GM12878 (cell line): ENCODE measurements around the gene NCF4. TPM values are rescaled to one million over a fixed set of nuclear protein-coding genes. Genes with fewer than 3 reads are reported as not detected.

Experiments used
- BHLHE40 ChIP-seq, 2 experiments: fragments of 450-650 bp in 1 of 2; IDR thresholded peaks; 2 replicates each; pipeline ENCODE4 v1.6.1; 2011 to 2017; ENCODE audit warnings: low read depth in 2 of 2, borderline replicate concordance in 1 of 2, improper control_type of control experiment in 1 of 2, low read length in 1 of 2, mild to moderate bottlenecking in 1 of 2
- CBFB ChIP-seq: IDR thresholded peaks from 2 replicates; pipeline ENCODE4 v1.6.1; 2016; ENCODE audit warnings: antibody characterized with exemption, low read depth
- DPF2 ChIP-seq: fragments of 450-650 bp; IDR thresholded peaks from 2 replicates; pipeline ENCODE4 v1.6.1; 2017; ENCODE audit warnings: mild to moderate bottlenecking
- E2F4 ChIP-seq: IDR thresholded peaks from 2 replicates; pipeline ENCODE4 v1.6.1; 2012; ENCODE audit warnings: low read depth, low read length, improper control_type of control experiment
- EED ChIP-seq: sonication (generic); IDR thresholded peaks from 2 replicates; pipeline ENCODE4 v1.6.1; 2016; ENCODE audit warnings: antibody characterized with exemption, low read depth
- ETV6 ChIP-seq, 2 experiments: fragments of 450-650 bp in 1 of 2; IDR thresholded peaks in 1 of 2; conservative IDR thresholded peaks in 1 of 2; 2 replicates each; pipeline ENCODE4 v1.6.1; 2014; ENCODE audit warnings: antibody characterized with exemption in 1 of 2, borderline replicate concordance in 1 of 2, low read depth in 1 of 2, mild to moderate bottlenecking in 1 of 2, moderate library complexity in 1 of 2
- IKZF2 ChIP-seq, 2 experiments: fragments of 450-650 bp; IDR thresholded peaks; 2 replicates each; pipeline ENCODE4 v1.6.1; 2017; ENCODE audit warnings: mild to moderate bottlenecking in 2 of 2, moderate library complexity in 2 of 2
- MAX ChIP-seq: IDR thresholded peaks from 2 replicates; pipeline ENCODE4 v1.6.1; 2012; ENCODE audit warnings: low read depth, low read length, improper control_type of control experiment
- MEF2A ChIP-seq: IDR thresholded peaks from 2 replicates; pipeline ENCODE4 v1.6.1; 2011; ENCODE audit warnings: low read depth, mild to moderate bottlenecking, low read length, moderate library complexity; ENCODE audit not compliant: insufficient read depth
- MXI1 ChIP-seq: fragments of 150-350 bp; IDR thresholded peaks from 2 replicates; pipeline ENCODE4 v1.6.1; 2011; ENCODE audit warnings: low read depth, mild to moderate bottlenecking, inconsistent platforms, low read length, improper control_type of control experiment
- NBN ChIP-seq: fragments of 450-650 bp; IDR thresholded peaks from 2 replicates; pipeline ENCODE4 v1.6.1; 2016
- NFYB ChIP-seq: IDR thresholded peaks from 2 replicates; pipeline ENCODE4 v1.6.1; 2011; ENCODE audit warnings: low read depth, mild to moderate bottlenecking, low read length, improper control_type of control experiment, moderate library complexity; ENCODE audit not compliant: insufficient read depth
- PAX5 ChIP-seq: IDR thresholded peaks from 2 replicates; pipeline ENCODE4 v1.6.1; 2011; ENCODE audit warnings: low read depth, low read length, borderline replicate concordance
- POLR2AphosphoS5 ChIP-seq: IDR thresholded peaks from 2 replicates; pipeline ENCODE4 v1.6.1; 2011; ENCODE audit warnings: mild to moderate bottlenecking, low read length, inconsistent platforms
- RBBP5 ChIP-seq: fragments of 200-600 bp; sonication (generic); conservative IDR thresholded peaks from 2 replicates; pipeline ENCODE4 v1.6.1; 2016
- RCOR1 ChIP-seq: conservative IDR thresholded peaks from 2 replicates; pipeline ENCODE4 v1.6.1; 2012; ENCODE audit warnings: low read depth, low read length, improper control_type of control experiment
- SMARCA5 ChIP-seq: fragments of 450-650 bp; IDR thresholded peaks from 2 replicates; pipeline ENCODE4 v1.6.1; 2017; ENCODE audit warnings: mild to moderate bottlenecking
- SPI1 ChIP-seq: IDR thresholded peaks from 2 replicates; pipeline ENCODE4 v1.6.1; 2011; ENCODE audit warnings: low read depth, mild to moderate bottlenecking, low read length, moderate library complexity, borderline replicate concordance; ENCODE audit not compliant: insufficient read depth
- TAF1 ChIP-seq: IDR thresholded peaks from 2 replicates; pipeline ENCODE4 v1.6.1; 2011; ENCODE audit warnings: mild to moderate bottlenecking, low read depth, low read length, borderline replicate concordance
- ZNF384 ChIP-seq: IDR thresholded peaks from 2 replicates; pipeline ENCODE4 v1.6.1; 2012; ENCODE audit warnings: low read depth, mild to moderate bottlenecking, low read length, improper control_type of control experiment, borderline replicate concordance
- ZNF622 ChIP-seq: fragments of 450-650 bp; IDR thresholded peaks from 2 replicates; pipeline ENCODE4 v1.6.1; 2017; ENCODE audit warnings: mild to moderate bottlenecking, inconsistent platforms
- ZSCAN29 ChIP-seq: fragments of 450-650 bp; IDR thresholded peaks from 2 replicates; pipeline ENCODE4 v1.6.1; 2017; ENCODE audit warnings: mild to moderate bottlenecking, moderate library complexity
- polyA plus RNA-seq, 11 experiments: library from polyadenylated mRNA; depleted of rRNA in 4 of 11; unstranded in 6 of 11; stranded (reverse) in 5 of 11; fragments of >200 nt; fragmentation: Nextera tagmentation in 4 of 11; fragmentation: Illumina TruSeq in 1 of 11; extraction: Ambion mirVana in 4 of 11; extraction: Trizol in 1 of 11; gene quantifications; 1 replicate in 1 of 11; 2 replicates in 10 of 11; pipeline versions ENCODE4 v1.2.1 to v1.2.3, GENCODE V29; 2011 to 2016; ENCODE audit warnings: inconsistent platforms in 2 of 11, missing spikeins in 2 of 11, low read depth in 1 of 11
- total RNA-seq, 4 experiments: library from RNA; depleted of rRNA in 3 of 4; stranded (reverse); fragments of >200 nt in 3 of 4; fragmentation: Illumina TruSeq in 1 of 4; extraction: Trizol in 1 of 4; gene quantifications; 2 replicates each; pipeline versions ENCODE4 v1.2.1 to v1.2.3, GENCODE V29; 2013 to 2021
- TF ChIP-seq, protein P1 (sequence below): fragments of 450-650 bp; IDR thresholded peaks from 2 replicates; pipeline ENCODE4 v1.6.1; 2017; ENCODE audit warnings: mild to moderate bottlenecking
- TF ChIP-seq, protein P2 (sequence below): fragments of 450-650 bp; formaldehyde crosslinking; IDR thresholded peaks from 2 replicates; pipeline ENCODE4 v1.5.0; 2022; ENCODE audit warnings: mild to moderate bottlenecking, missing genetic modification characterization

Gene NCF4
- total and polyA plus RNA-seq, 10 of the 15 experiments (the other 5 are each of a cell fraction or from before 2014, with no cell fraction given), result 22.9 to 136 (median 72.5) TPM

GRCh38 chr22:36901411-36902142 is 40.8 kb downstream of the NCF4 start (continued):
- TF ChIP-seq, protein P1, sequence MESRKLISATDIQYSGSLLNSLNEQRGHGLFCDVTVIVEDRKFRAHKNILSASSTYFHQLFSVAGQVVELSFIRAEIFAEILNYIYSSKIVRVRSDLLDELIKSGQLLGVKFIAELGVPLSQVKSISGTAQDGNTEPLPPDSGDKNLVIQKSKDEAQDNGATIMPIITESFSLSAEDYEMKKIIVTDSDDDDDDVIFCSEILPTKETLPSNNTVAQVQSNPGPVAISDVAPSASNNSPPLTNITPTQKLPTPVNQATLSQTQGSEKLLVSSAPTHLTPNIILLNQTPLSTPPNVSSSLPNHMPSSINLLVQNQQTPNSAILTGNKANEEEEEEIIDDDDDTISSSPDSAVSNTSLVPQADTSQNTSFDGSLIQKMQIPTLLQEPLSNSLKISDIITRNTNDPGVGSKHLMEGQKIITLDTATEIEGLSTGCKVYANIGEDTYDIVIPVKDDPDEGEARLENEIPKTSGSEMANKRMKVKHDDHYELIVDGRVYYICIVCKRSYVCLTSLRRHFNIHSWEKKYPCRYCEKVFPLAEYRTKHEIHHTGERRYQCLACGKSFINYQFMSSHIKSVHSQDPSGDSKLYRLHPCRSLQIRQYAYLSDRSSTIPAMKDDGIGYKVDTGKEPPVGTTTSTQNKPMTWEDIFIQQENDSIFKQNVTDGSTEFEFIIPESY, result no peak
- TF ChIP-seq SMARCA5, result peak; percentile 9; the same call in 1 of the 2 replicates
- peak; percentile 84 for TF ChIP-seq DPF2
- TF ChIP-seq ZSCAN29, result 0 out of 2 replicates have a peak, but pooled peaks have one; percentile 10
- no peak for TF ChIP-seq MEF2A
- TF ChIP-seq ETV6 (conservative IDR thresholded peaks at IDR 0.05 in 1 of 2, IDR thresholded peaks at IDR 0.05 in 1 of 2; ENCODE audit: borderline replicate concordance in 1 of 2, low read depth in 1 of 2), result 0 out of 4 replicates have a peak, but pooled peaks of 1 of the 2 experiments have one; percentile 64
- TF ChIP-seq EED, result peak; percentile 58; the same call in 1 of the 2 replicates
- 0 out of 2 replicates have a peak, but pooled peaks have one; percentile 12 for TF ChIP-seq TAF1
- TF ChIP-seq PAX5, result peak; percentile 62
- peak; percentile 97 for TF ChIP-seq NBN
- peak; percentile 81 for TF ChIP-seq CBFB
- peak; percentile 78 for TF ChIP-seq NFYB
- TF ChIP-seq SPI1, result 0 out of 2 replicates have a peak, but pooled peaks have one; percentile 20
- TF ChIP-seq E2F4, result no peak
- peak; percentile 57 for TF ChIP-seq MXI1
- TF ChIP-seq MAX, result peak; percentile 33; the same call in 1 of the 2 replicates
- TF ChIP-seq, protein P2, sequence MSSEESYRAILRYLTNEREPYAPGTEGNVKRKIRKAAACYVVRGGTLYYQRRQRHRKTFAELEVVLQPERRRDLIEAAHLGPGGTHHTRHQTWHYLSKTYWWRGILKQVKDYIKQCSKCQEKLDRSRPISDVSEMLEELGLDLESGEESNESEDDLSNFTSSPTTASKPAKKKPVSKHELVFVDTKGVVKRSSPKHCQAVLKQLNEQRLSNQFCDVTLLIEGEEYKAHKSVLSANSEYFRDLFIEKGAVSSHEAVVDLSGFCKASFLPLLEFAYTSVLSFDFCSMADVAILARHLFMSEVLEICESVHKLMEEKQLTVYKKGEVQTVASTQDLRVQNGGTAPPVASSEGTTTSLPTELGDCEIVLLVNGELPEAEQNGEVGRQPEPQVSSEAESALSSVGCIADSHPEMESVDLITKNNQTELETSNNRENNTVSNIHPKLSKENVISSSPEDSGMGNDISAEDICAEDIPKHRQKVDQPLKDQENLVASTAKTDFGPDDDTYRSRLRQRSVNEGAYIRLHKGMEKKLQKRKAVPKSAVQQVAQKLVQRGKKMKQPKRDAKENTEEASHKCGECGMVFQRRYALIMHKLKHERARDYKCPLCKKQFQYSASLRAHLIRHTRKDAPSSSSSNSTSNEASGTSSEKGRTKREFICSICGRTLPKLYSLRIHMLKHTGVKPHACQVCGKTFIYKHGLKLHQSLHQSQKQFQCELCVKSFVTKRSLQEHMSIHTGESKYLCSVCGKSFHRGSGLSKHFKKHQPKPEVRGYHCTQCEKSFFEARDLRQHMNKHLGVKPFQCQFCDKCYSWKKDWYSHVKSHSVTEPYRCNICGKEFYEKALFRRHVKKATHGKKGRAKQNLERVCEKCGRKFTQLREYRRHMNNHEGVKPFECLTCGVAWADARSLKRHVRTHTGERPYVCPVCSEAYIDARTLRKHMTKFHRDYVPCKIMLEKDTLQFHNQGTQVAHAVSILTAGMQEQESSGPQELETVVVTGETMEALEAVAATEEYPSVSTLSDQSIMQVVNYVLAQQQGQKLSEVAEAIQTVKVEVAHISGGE, result no peak
- TF ChIP-seq POLR2AphosphoS5, result peak; percentile 69
- no peak for TF ChIP-seq ZNF622
- peak; percentile 85 to 93 for TF ChIP-seq IKZF2 (IDR thresholded peaks at IDR 0.05)
- TF ChIP-seq RBBP5, result no peak
- peak; percentile 59 to 65; a peak in 3 of 4 replicates for TF ChIP-seq BHLHE40 (IDR thresholded peaks at IDR 0.05; ENCODE audit: borderline replicate concordance in 1 of 2, low read depth in 2 of 2, low read length in 1 of 2)
- no peak for TF ChIP-seq ZNF384
- 0 out of 2 replicates have a peak, but pooled peaks have one; percentile 84 for TF ChIP-seq RCOR1
